Ovary (tissue), 9 donors: ENCODE results near the gene TRIM46. TPM values are rescaled to one million over a fixed set of nuclear protein-coding genes. Genes with fewer than 3 reads are reported as not detected.
A peak's percentile ranks its signal among the peaks of the same experiment; 100 is the strongest.

Experiments
- DNase-seq, 5 donors: peaks; one replicate each; pipeline ENCODE4 v3.0.0-alpha.2; 2019 to 2020
- H3K27ac ChIP-seq, 2 donors: fragments of 200-600 bp; one replicate each; pipeline versions ENCODE4 v1.5.1 to v1.8.0; 2019 to 2022
- H3K27me3 ChIP-seq: fragments of 200-600 bp; one replicate; pipeline ENCODE4 v1.8.0; 2022
- H3K36me3 ChIP-seq: fragments of 200-600 bp; sonication (generic); one replicate; pipeline ENCODE4 v1.5.1; 2019
- H3K4me1 ChIP-seq: one replicate; pipeline ENCODE4 v1.8.1; 2013; ENCODE audit warnings: mild to moderate bottlenecking, moderate library complexity; ENCODE audit not compliant: insufficient read depth
- H3K4me3 ChIP-seq: fragments of 200-600 bp; sonication (generic); one replicate; pipeline ENCODE4 v1.5.1; 2017
- H3K9me3 ChIP-seq, 2 donors: fragments of 200-600 bp in 1 of 2; sonication (generic) in 1 of 2; one replicate each; pipeline versions ENCODE4 v1.5.1 to v1.8.1; 2013 to 2019; ENCODE audit warnings: mild to moderate bottlenecking in 1 of 2, moderate library complexity in 1 of 2
- EP300 ChIP-seq: sonication (generic); formaldehyde crosslinking; IDR thresholded peaks from one replicate; pipeline ENCODE4 v1.6.1; 2017; ENCODE audit warnings: antibody characterized with exemption
- POLR2A ChIP-seq: fragments of 450-650 bp; IDR thresholded peaks from one replicate; pipeline ENCODE4 v1.6.1; 2017; ENCODE audit warnings: antibody characterized with exemption, mild to moderate bottlenecking, moderate library complexity
- WGBS, 3 donors: extraction: QIAGEN DNeasy Blood & Tissue Kit in 1 of 3; methylation state at CpG; one replicate each; pipeline versions ENCODE4 v1.1.5 to v1.1.7; 2013 to 2017; 5-methylcytosine and 5-hydroxymethylcytosine counted together
- intact Hi-C, 4 donors: fragments of 100-400 bp; cut with DNase I; formaldehyde crosslinking; loops; one replicate each; pipeline versions ENCODE4 v1.11.0 to v1.15.1; 2022 to 2023
- polyA plus RNA-seq, 2 donors: library from polyadenylated mRNA; stranded (reverse); fragments of 200-250 nt in 1 of 2; fragments of 350-450 nt in 1 of 2; fragmentation: Illumina TruSeq in 1 of 2; extraction: RNeasy Lipid Tissue Mini Kit (QIAGEN cat#74804) in 1 of 2; gene quantifications; one replicate each; pipeline ENCODE4 v1.2.3, GENCODE V29; 2013 to 2014
- total RNA-seq, 7 donors: library from RNA; depleted of rRNA in 2 of 7; stranded (reverse); fragments of >200 nt in 2 of 7; fragmentation: NEBNext Ultra II Directional in 3 of 7; extraction: Animal tissue kit (Norgen Biotek cat#: 25700) in 3 of 7; gene quantifications; one replicate each; pipeline versions ENCODE4 v1.1.0 to v1.2.4, GENCODE V29; 2016 to 2023
- TF ChIP-seq, protein P1 (sequence below), 3 donors: fragments of 450-650 bp in 2 of 3; fragments of 200-600 bp in 1 of 3; IDR thresholded peaks; one replicate each; pipeline versions ENCODE4 v1.5.1 to v1.8.0; 2016 to 2022; ENCODE audit warnings: antibody characterized with exemption in 3 of 3, mild to moderate bottlenecking in 1 of 3
- donor health status: DM: no; HTN: no; CAD: no; lungs with moderate emphysema.
- donor health status: DM: no; HTN: no; CAD: no.
- donor health status: Bipolar disorder and iron deficiency.
- donor health status: DM: yes; HTN: yes; CAD: no.
- donor health status: DM: no; HTN: no; CAD: no.
- donor health status: DM: yes; HTN: yes; CAD: no.

Gene TRIM46
- total and polyA plus RNA-seq, 9 donors, result 0.12 to 0.87 (median 0.29) TPM; not detected in 1

DNA sequence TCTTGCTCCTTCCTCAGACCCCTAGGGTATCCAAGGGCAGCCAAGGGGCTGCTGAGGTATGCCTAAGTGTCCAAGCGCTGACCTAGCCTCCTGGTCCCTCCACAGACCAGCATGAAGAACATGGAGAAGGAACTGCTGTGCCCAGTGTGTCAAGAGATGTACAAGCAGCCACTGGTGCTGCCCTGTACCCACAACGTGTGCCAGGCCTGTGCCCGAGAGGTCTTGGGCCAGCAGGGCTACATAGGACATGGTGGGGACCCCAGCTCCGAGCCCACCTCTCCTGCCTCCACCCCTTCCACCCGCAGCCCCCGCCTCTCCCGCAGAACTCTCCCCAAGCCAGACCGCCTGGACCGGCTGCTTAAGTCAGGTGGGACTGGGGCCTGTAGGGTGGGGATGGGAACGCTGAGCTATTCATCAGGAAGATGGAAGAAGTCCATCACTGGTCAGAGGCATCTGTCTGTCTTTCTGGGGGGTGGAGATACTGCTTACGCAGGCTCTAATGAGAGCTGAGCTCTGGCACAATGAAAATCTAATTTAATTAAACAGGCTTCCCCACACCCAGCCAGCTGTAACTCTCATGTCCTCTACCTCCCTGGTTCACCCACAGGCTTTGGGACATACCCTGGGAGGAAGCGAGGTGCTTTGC, 1.8 kb downstream of the TRIM46 start:
- Histone ChIP-seq H3K36me3 (no peaks in the 10 kb centered on the region), H3K4me1 (no peaks in the 10 kb centered on the region), H3K4me3 (no peak overlapping the region), H3K9me3 (no peaks in the 10 kb centered on the region), H3K27ac (no peak overlapping the region), H3K27me3 (no peaks in the 10 kb centered on the region)
- TF ChIP-seq POLR2A (no peak), EP300 (no peak)
- TF ChIP-seq, protein P1, sequence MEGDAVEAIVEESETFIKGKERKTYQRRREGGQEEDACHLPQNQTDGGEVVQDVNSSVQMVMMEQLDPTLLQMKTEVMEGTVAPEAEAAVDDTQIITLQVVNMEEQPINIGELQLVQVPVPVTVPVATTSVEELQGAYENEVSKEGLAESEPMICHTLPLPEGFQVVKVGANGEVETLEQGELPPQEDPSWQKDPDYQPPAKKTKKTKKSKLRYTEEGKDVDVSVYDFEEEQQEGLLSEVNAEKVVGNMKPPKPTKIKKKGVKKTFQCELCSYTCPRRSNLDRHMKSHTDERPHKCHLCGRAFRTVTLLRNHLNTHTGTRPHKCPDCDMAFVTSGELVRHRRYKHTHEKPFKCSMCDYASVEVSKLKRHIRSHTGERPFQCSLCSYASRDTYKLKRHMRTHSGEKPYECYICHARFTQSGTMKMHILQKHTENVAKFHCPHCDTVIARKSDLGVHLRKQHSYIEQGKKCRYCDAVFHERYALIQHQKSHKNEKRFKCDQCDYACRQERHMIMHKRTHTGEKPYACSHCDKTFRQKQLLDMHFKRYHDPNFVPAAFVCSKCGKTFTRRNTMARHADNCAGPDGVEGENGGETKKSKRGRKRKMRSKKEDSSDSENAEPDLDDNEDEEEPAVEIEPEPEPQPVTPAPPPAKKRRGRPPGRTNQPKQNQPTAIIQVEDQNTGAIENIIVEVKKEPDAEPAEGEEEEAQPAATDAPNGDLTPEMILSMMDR (IDR thresholded peaks at IDR 0.05), result no peak
- intact Hi-C loops, result loop anchor here in 1 of 4 donors (10.0 kb wide), 2 partner anchors 149 to 419 kb away; partner anchors contain the start of gene RUSC1
- WGBS, 3 donors, result 77 to 84% (median 78%) methylated on average over 11 to 12 of the region's 12 CpGs
- peak in 2 of 5 donors; percentile 23 to 24 for DNase-seq

- no peaks in the 10 kb centered on the region for H3K9me3 ChIP-seq
- H3K27ac ChIP-seq, result no peak overlapping the region
- no peaks in the 10 kb centered on the region for H3K36me3 ChIP-seq
- H3K27me3 ChIP-seq, result no peaks in the 10 kb centered on the region
- H3K4me3 ChIP-seq, result no peak overlapping the region
- WGBS, 3 donors, result 78 to 91% (median 79%) methylated on average over 9 of the region's 9 CpGs
- DNase-seq, result peak in 2 of 5 donors; percentile 27 to 28
- intact Hi-C loops, result loop anchor here in 1 of 4 donors (10.0 kb wide), 2 partner anchors 149 to 419 kb away; partner anchors contain the start of gene RUSC1
- no peaks in the 10 kb centered on the region for H3K4me1 ChIP-seq
- no peak for TF ChIP-seq POLR2A
These were observed 2.3 kb downstream of the TRIM46 start for GRCh38 chr1:155175927-155176371.

- Histone ChIP-seq H3K36me3 (no peaks in the 10 kb centered on the region), H3K27ac (no peak overlapping the region), H3K4me1 (no peaks in the 10 kb centered on the region), H3K4me3 (no peak overlapping the region), H3K27me3 (no peaks in the 10 kb centered on the region), H3K9me3 (no peaks in the 10 kb centered on the region)
- DNase-seq, result peak; percentile 64 to 84 (median 82)
- no peak for TF ChIP-seq EP300
- TF ChIP-seq, protein P1 (IDR thresholded peaks at IDR 0.05), result peak; percentile 77 to 93 (median 81)
- intact Hi-C loops, result loop anchor here in 1 of 4 donors (10.0 kb wide), 2 partner anchors 148 to 418 kb away; partner anchors contain the start of gene RUSC1
- 60 to 62% (median 61%) methylated on average over 8 of the region's 8 CpGs for WGBS, 3 donors
These were observed 3.0 kb downstream of the TRIM46 start for GRCh38 chr1:155176544-155177071.

DNA sequence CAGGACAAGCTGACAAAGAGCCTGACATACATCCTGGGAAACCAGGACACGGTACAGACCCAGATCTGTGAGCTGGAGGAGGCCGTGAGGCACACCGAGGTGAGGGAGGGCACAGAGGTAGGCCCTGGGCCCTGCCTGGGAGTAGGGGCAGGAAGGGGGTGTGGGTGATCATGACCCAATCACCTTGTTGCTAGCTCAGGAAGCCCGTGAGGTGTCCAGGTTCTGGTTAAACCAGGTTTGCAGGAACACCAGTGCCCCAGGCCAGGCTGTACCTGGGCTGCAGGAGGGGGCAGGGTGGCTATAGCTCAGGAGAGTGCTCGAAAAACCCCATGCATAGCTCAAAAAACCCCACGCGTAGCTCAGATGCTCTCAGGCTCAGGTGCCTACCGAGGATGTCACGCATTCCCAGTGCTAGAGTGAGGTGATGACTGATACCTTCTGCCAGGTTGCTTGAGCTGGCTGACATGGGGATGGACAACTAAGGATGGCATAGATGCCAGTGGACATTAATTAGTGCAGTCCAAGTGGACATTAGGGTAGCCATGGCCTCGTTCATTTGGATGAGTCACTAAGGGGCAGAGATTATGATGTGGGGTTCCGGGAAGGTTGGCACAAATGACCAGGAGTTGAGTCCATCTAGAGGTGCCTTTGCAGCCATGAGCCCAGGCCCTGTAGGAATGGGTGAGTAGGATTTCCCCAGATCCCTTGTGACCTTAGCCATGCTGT, 3.7 kb downstream of the TRIM46 start:
- Histone ChIP-seq H3K9me3 (no peaks in the 10 kb centered on the region), H3K27me3 (no peaks in the 10 kb centered on the region), H3K27ac (no peak overlapping the region), H3K4me3 (no peak overlapping the region), H3K4me1 (no peaks in the 10 kb centered on the region), H3K36me3 (no peaks in the 10 kb centered on the region)
- peak in 3 of 5 donors; percentile 14 to 35 (median 25) for DNase-seq
- intact Hi-C loops, result loop anchor here in 1 of 4 donors (10.0 kb wide), 2 partner anchors 147 to 417 kb away; partner anchors contain the start of gene RUSC1
- no peak for TF ChIP-seq POLR2A
- TF ChIP-seq EP300, result no peak
- TF ChIP-seq, protein P1 (IDR thresholded peaks at IDR 0.05), result no peak
- 75 to 77% (median 75%) methylated on average over 11 of the region's 11 CpGs for WGBS, 3 donors
